K562 (cell line): ENCODE results near the gene PPIL1. TPM values are rescaled to one million over a fixed set of nuclear protein-coding genes. Genes with fewer than 3 reads are reported as not detected.

ENCODE experiments used
- C11orf30 ChIP-seq: fragments of 450-650 bp; IDR thresholded peaks from 2 replicates; pipeline ENCODE4 v1.6.1; 2016; ENCODE audit warnings: low read depth, mild to moderate bottlenecking
- CEBPB ChIP-seq: fragments of 450-650 bp; IDR thresholded peaks from 2 replicates; pipeline ENCODE4 v1.6.1; 2016; ENCODE audit warnings: missing genetic modification characterization, missing compliant biosample characterization
- HNRNPUL1 ChIP-seq: fragments of 200-400 bp; formaldehyde crosslinking; IDR thresholded peaks from 2 replicates; pipeline ENCODE4 v1.6.1; 2017; ENCODE audit warnings: low read length
- STAG1 ChIP-seq: sonication (generic); formaldehyde crosslinking; IDR thresholded peaks from 2 replicates; pipeline ENCODE4 v1.5.0; 2020; ENCODE audit warnings: missing genetic modification reagents, borderline replicate concordance
- TCF15 ChIP-seq: fragments of 250-450 bp; sonication (Bioruptor Pico); IDR thresholded peaks from 2 replicates; pipeline ENCODE4 v1.8.0; 2022; ENCODE audit warnings: moderate library complexity, mild to moderate bottlenecking, inconsistent platforms
- TEAD4 ChIP-seq, 2 experiments: sonication (generic) in 1 of 2; formaldehyde crosslinking in 1 of 2; IDR thresholded peaks; 2 replicates each; pipeline versions ENCODE4 v1.6.1 to v1.8.0; 2012 to 2022; ENCODE audit warnings: borderline replicate concordance in 1 of 2, inconsistent platforms in 1 of 2, low read length in 1 of 2, mild to moderate bottlenecking in 1 of 2, missing genetic modification reagents in 1 of 2
- XRCC4 ChIP-seq: IDR thresholded peaks from one replicate; pipeline ENCODE4 v1.6.1; 2011; ENCODE audit not compliant: insufficient read depth, insufficient read length; ENCODE audit errors: extremely low read depth
- ZBTB11 ChIP-seq, 3 experiments: fragments of 200-800 bp in 1 of 3; fragments of 250-450 bp in 1 of 3; fragments of 450-650 bp in 1 of 3; sonication (Bioruptor Pico) in 1 of 3; sonication (Bioruptor generic) in 1 of 3; formaldehyde crosslinking in 1 of 3; IDR thresholded peaks; 2 replicates each; pipeline versions ENCODE4 v1.6.1 to v1.8.0; 2016 to 2022; ENCODE audit warnings: mild to moderate bottlenecking in 2 of 3, missing genetic modification characterization in 2 of 3, missing compliant biosample characterization in 1 of 3, moderate library complexity in 1 of 3
- ZBTB49 ChIP-seq: sonication (generic); formaldehyde crosslinking; IDR thresholded peaks from 2 replicates; pipeline ENCODE4 v1.8.0; 2022; ENCODE audit warnings: missing genetic modification reagents, mild to moderate bottlenecking, borderline replicate concordance
- ZNF512 ChIP-seq: IDR thresholded peaks from 2 replicates; pipeline ENCODE4 v1.6.1; 2016; ENCODE audit warnings: missing genetic modification characterization, missing compliant biosample characterization
- polyA plus RNA-seq, 8 experiments: library from polyadenylated mRNA; depleted of rRNA in 4 of 8; stranded (reverse) in 5 of 8; unstranded in 3 of 8; fragments of >200 nt; fragmentation: Nextera tagmentation in 2 of 8; fragmentation: Illumina TruSeq in 1 of 8; extraction: Ambion mirVana in 2 of 8; extraction: Trizol in 1 of 8; gene quantifications; 2 replicates each; pipeline versions ENCODE4 v1.2.1 to v1.2.3, GENCODE V29; 2011 to 2014; ENCODE audit warnings: inconsistent platforms in 1 of 8, missing spikeins in 1 of 8
- total RNA-seq, 7 experiments: library from RNA; depleted of rRNA in 6 of 7; stranded (reverse); fragments of >200 nt in 6 of 7; fragmentation: Illumina TruSeq in 2 of 7; extraction: Trizol in 2 of 7; gene quantifications; 2 replicates each; pipeline versions ENCODE4 v1.2.1 to v1.2.3, GENCODE V29; 2011 to 2021; ENCODE audit warnings: low replicate concordance in 1 of 7
- TF ChIP-seq, protein P1 (sequence below): sonication (generic); formaldehyde crosslinking; IDR thresholded peaks from 2 replicates; pipeline ENCODE4 v1.8.1; 2023; ENCODE audit warnings: missing genetic modification reagents, mild to moderate bottlenecking, borderline replicate concordance

The PPIL1 gene
- total and polyA plus RNA-seq, 9 of the 15 experiments (the other 6 are each of a cell fraction or from before 2014, with no cell fraction given) = 65.8 to 205 (median 130) TPM

DNA sequence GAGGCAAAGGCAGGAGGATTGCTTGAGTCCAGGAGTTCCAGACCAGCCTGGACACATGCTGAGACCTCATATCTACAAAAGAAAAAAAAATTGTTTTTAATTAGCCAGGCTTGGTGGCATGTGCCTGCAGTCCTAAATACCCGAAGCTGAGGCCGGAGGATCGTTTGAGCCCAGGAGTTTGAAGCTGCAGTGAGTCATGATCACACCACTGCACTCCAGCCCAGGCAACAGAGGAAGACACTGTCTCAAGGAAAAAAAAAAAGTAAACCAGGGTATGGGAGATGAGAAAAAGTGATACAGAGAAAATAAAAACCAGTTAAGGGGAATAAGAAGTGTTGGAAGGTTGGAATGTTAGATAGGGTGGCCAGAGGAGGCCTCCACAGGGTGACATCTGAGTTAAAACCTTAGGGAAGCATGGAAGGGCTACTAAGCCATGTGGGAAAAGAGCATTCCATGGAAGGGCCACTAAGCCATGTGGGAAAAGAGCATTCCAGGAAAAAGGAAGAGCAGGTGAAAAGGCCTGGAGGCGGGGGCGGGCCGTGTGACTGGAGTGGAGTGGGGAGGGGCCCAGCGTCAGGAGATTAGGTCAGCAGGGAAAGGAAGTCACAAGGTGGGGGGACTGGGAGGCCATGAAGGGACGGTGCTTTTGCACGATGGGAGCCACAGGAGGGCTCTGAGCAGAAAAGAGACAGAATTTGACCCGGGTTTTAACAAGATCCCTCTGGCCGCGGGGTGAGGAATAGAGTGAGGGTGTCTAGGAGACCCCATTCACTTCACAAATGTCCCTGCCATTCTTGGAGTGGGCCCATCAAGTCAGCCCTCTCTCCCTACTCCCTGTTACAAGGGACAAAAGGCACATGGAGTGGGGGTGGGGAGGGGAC, 53.7 kb downstream of the PPIL1 start (continued):
- no peak for TF ChIP-seq C11orf30
- TF ChIP-seq ZBTB11 (CRISPR knock-in tag; IDR thresholded peaks at IDR 0.05) = peak in 1 of 3 experiments; percentile 75; a peak in 2 of 6 replicates
- TF ChIP-seq TCF15 = no peak
- TF ChIP-seq, protein P1, sequence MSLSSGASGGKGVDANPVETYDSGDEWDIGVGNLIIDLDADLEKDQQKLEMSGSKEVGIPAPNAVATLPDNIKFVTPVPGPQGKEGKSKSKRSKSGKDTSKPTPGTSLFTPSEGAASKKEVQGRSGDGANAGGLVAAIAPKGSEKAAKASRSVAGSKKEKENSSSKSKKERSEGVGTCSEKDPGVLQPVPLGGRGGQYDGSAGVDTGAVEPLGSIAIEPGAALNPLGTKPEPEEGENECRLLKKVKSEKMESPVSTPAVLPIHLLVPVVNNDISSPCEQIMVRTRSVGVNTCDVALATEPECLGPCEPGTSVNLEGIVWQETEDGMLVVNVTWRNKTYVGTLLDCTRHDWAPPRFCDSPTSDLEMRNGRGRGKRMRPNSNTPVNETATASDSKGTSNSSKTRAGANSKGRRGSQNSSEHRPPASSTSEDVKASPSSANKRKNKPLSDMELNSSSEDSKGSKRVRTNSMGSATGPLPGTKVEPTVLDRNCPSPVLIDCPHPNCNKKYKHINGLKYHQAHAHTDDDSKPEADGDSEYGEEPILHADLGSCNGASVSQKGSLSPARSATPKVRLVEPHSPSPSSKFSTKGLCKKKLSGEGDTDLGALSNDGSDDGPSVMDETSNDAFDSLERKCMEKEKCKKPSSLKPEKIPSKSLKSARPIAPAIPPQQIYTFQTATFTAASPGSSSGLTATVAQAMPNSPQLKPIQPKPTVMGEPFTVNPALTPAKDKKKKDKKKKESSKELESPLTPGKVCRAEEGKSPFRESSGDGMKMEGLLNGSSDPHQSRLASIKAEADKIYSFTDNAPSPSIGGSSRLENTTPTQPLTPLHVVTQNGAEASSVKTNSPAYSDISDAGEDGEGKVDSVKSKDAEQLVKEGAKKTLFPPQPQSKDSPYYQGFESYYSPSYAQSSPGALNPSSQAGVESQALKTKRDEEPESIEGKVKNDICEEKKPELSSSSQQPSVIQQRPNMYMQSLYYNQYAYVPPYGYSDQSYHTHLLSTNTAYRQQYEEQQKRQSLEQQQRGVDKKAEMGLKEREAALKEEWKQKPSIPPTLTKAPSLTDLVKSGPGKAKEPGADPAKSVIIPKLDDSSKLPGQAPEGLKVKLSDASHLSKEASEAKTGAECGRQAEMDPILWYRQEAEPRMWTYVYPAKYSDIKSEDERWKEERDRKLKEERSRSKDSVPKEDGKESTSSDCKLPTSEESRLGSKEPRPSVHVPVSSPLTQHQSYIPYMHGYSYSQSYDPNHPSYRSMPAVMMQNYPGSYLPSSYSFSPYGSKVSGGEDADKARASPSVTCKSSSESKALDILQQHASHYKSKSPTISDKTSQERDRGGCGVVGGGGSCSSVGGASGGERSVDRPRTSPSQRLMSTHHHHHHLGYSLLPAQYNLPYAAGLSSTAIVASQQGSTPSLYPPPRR (CRISPR knock-in tag) = no peak
- TF ChIP-seq ZNF512 = no peak
- TF ChIP-seq ZBTB49 (CRISPR knock-in tag) = no peak
- TF ChIP-seq HNRNPUL1 = no peak
- TF ChIP-seq XRCC4 = no peak
- no peak for TF ChIP-seq CEBPB (tag)
- TF ChIP-seq TEAD4 (IDR thresholded peaks at IDR 0.05; ENCODE audit: low read length) = 0 out of 2 replicates have a peak, but pooled peaks have one; percentile 34
- TF ChIP-seq TEAD4 (CRISPR knock-in tag; IDR thresholded peaks at IDR 0.05; ENCODE audit: borderline replicate concordance) = no peak
- no peak for TF ChIP-seq STAG1 (CRISPR knock-in tag)
